Activated CD4-positive, alpha-beta T cell treated with anti-CD3 and anti-CD28 coated beads, Interleukin-2, amount 10 ng/mL, durations not matched to agents 24 days and 14 days (primary cell): ENCODE data around the gene MGMT. TPM values are rescaled to one million over a fixed set of nuclear protein-coding genes. Genes with fewer than 3 reads are reported as not detected.
A peak's percentile ranks its signal among the peaks of the same experiment; 100 is the strongest.

Experiments
- DNase-seq: peaks from one replicate; pipeline ENCODE4 v3.0.0; 2022
- H3K27ac Mint-ChIP-seq: one replicate; pipeline ENCODE4 v1.8.0; 2022; ENCODE audit warnings: mild to moderate bottlenecking, mixed read lengths
- H3K27me3 Mint-ChIP-seq: one replicate; pipeline ENCODE4 v1.8.0; 2022; ENCODE audit warnings: mixed read lengths
- H3K36me3 Mint-ChIP-seq: one replicate; pipeline ENCODE4 v1.8.0; 2022; ENCODE audit warnings: low read depth, mild to moderate bottlenecking, mixed read lengths
- H3K4me1 Mint-ChIP-seq: one replicate; pipeline ENCODE4 v1.8.0; 2021; ENCODE audit warnings: mixed read lengths
- H3K4me3 Mint-ChIP-seq: one replicate; pipeline ENCODE4 v1.8.0; 2022; ENCODE audit warnings: mild to moderate bottlenecking, moderate library complexity, mixed read lengths
- H3K9me3 Mint-ChIP-seq: one replicate; pipeline ENCODE4 v1.8.0; 2021; ENCODE audit warnings: mixed read lengths
- intact Hi-C: fragments of 100-400 bp; cut with micrococcal nuclease; formaldehyde crosslinking; loops from one replicate; pipeline ENCODE4 v1.15.1; 2023
- total RNA-seq: library from RNA; stranded (reverse); gene quantifications from 2 replicates; pipeline ENCODE4 v1.2.3, GENCODE V29; 2022

MGMT gene
- total RNA-seq, 1 donor from 2014 or later: 19.5 TPM

- no peak overlapping the region for H3K4me3 Mint-ChIP-seq
- H3K36me3 Mint-ChIP-seq: no peaks in the 10 kb centered on the region
- intact Hi-C loops: no loop called here
- no peak for DNase-seq
- no peak overlapping the region for H3K27ac Mint-ChIP-seq
- peaks cover 1% of the 10 kb centered on the region for H3K27me3 Mint-ChIP-seq
- H3K4me1 Mint-ChIP-seq: no peaks in the 10 kb centered on the region
- H3K9me3 Mint-ChIP-seq: no peaks in the 10 kb centered on the region
Observed at GRCh38 chr10:129444359-129444758, 22.7 kb upstream of the MGMT start.

- H3K27me3 Mint-ChIP-seq: peaks cover 1% of the 10 kb centered on the region
- no peak overlapping the region for H3K4me3 Mint-ChIP-seq
- DNase-seq: no peak
- H3K4me1 Mint-ChIP-seq: no peaks in the 10 kb centered on the region
- no peaks in the 10 kb centered on the region for H3K9me3 Mint-ChIP-seq
- intact Hi-C loops: no loop called here
- H3K36me3 Mint-ChIP-seq: no peaks in the 10 kb centered on the region
- H3K27ac Mint-ChIP-seq: no peak overlapping the region
Observed at GRCh38 chr10:129445436-129446182, 21.4 kb upstream of the MGMT start.

GRCh38 chr10:129446183-129446581 lies 20.9 kb upstream of the MGMT start:
- Mint-ChIP-seq H3K36me3 (no peaks in the 10 kb centered on the region), H3K27me3 (peaks cover 1% of the 10 kb centered on the region), H3K9me3 (no peaks in the 10 kb centered on the region), H3K4me1 (no peaks in the 10 kb centered on the region), H3K4me3 (no peak overlapping the region), H3K27ac (no peak overlapping the region)
- intact Hi-C loops: no loop called here
- no peak for DNase-seq

GRCh38 chr10:129447486-129447885 lies 19.6 kb upstream of the MGMT start:
- Mint-ChIP-seq H3K4me3 (no peak overlapping the region), H3K4me1 (no peaks in the 10 kb centered on the region), H3K9me3 (no peaks in the 10 kb centered on the region), H3K27me3 (peaks cover 1% of the 10 kb centered on the region), H3K36me3 (no peaks in the 10 kb centered on the region), H3K27ac (no peak overlapping the region)
- no peak for DNase-seq
- intact Hi-C loops: no loop called here

- Mint-ChIP-seq H3K27ac (no peak overlapping the region), H3K4me1 (no peaks in the 10 kb centered on the region), H3K27me3 (peaks cover under 1% of the 10 kb centered on the region), H3K9me3 (no peaks in the 10 kb centered on the region), H3K36me3 (no peaks in the 10 kb centered on the region), H3K4me3 (no peak overlapping the region)
- DNase-seq: no peak
- intact Hi-C loops: no loop called here
Observed at GRCh38 chr10:129448086-129448485, 19.0 kb upstream of the MGMT start.

GRCh38 chr10:129448539-129448938 lies 18.5 kb upstream of the MGMT start:
- no peak overlapping the region for H3K4me3 Mint-ChIP-seq
- H3K4me1 Mint-ChIP-seq: no peaks in the 10 kb centered on the region
- no peak for DNase-seq
- H3K36me3 Mint-ChIP-seq: no peaks in the 10 kb centered on the region
- intact Hi-C loops: no loop called here
- no peaks in the 10 kb centered on the region for H3K27me3 Mint-ChIP-seq
- no peak overlapping the region for H3K27ac Mint-ChIP-seq
- H3K9me3 Mint-ChIP-seq: no peaks in the 10 kb centered on the region

- no peak overlapping the region for H3K4me3 Mint-ChIP-seq
- peaks cover 2% of the 10 kb centered on the region for H3K27me3 Mint-ChIP-seq
- no peaks in the 10 kb centered on the region for H3K36me3 Mint-ChIP-seq
- intact Hi-C loops: no loop called here
- no peaks in the 10 kb centered on the region for H3K4me1 Mint-ChIP-seq
- H3K27ac Mint-ChIP-seq: no peak overlapping the region
- DNase-seq: no peak
- H3K9me3 Mint-ChIP-seq: no peaks in the 10 kb centered on the region
Observed at GRCh38 chr10:129449893-129450292, 17.1 kb upstream of the MGMT start.

GRCh38 chr10:129450391-129450790 lies 16.6 kb upstream of the MGMT start:
- H3K9me3 Mint-ChIP-seq: no peaks in the 10 kb centered on the region

GRCh38 chr10:129455625-129456024 lies 11.4 kb upstream of the MGMT start:
- Mint-ChIP-seq H3K27ac (no peak overlapping the region), H3K9me3 (no peaks in the 10 kb centered on the region), H3K36me3 (no peaks in the 10 kb centered on the region), H3K4me3 (no peak overlapping the region), H3K4me1 (no peaks in the 10 kb centered on the region), H3K27me3 (peaks cover 17% of the 10 kb centered on the region)
- intact Hi-C loops: no loop called here
- DNase-seq: no peak

More at GRCh38 chr10:129450391-129450790, 16.6 kb upstream of the MGMT start:
- intact Hi-C loops: no loop called here
- no peak for DNase-seq
- H3K27me3 Mint-ChIP-seq: peaks cover 2% of the 10 kb centered on the region
- H3K36me3 Mint-ChIP-seq: no peaks in the 10 kb centered on the region
- no peak overlapping the region for H3K27ac Mint-ChIP-seq
- H3K4me3 Mint-ChIP-seq: no peak overlapping the region
- H3K4me1 Mint-ChIP-seq: no peaks in the 10 kb centered on the region

- Mint-ChIP-seq H3K4me3 (no peak overlapping the region), H3K4me1 (no peaks in the 10 kb centered on the region), H3K36me3 (no peaks in the 10 kb centered on the region), H3K27ac (no peak overlapping the region), H3K9me3 (no peaks in the 10 kb centered on the region), H3K27me3 (peaks cover 18% of the 10 kb centered on the region)
- intact Hi-C loops: no loop called here
- no peak for DNase-seq
Observed at GRCh38 chr10:129459762-129460539, 7.1 kb upstream of the MGMT start.

GRCh38 chr10:129462257-129462795 lies 4.7 kb upstream of the MGMT start:
- H3K4me1 Mint-ChIP-seq: no peaks in the 10 kb centered on the region
- H3K27ac Mint-ChIP-seq: no peak overlapping the region
- intact Hi-C loops: no loop called here
- H3K27me3 Mint-ChIP-seq: peaks cover 10% of the 10 kb centered on the region
- no peak overlapping the region for H3K4me3 Mint-ChIP-seq
- DNase-seq: no peak
- H3K9me3 Mint-ChIP-seq: no peaks in the 10 kb centered on the region
- no peaks in the 10 kb centered on the region for H3K36me3 Mint-ChIP-seq

GRCh38 chr10:129464251-129464650 lies 2.8 kb upstream of the MGMT start:
- intact Hi-C loops: no loop called here
- no peak for DNase-seq
- no peak overlapping the region for H3K27ac Mint-ChIP-seq
- H3K27me3 Mint-ChIP-seq: peaks cover 5% of the 10 kb centered on the region
- peaks cover 2% of the 10 kb centered on the region for H3K4me1 Mint-ChIP-seq
- H3K9me3 Mint-ChIP-seq: no peaks in the 10 kb centered on the region
- H3K4me3 Mint-ChIP-seq: no peak overlapping the region
- no peaks in the 10 kb centered on the region for H3K36me3 Mint-ChIP-seq

GRCh38 chr10:129465796-129466702 lies 992 bp upstream of the MGMT start:
- H3K36me3 Mint-ChIP-seq: peaks cover 1% of the 10 kb centered on the region
- H3K4me1 Mint-ChIP-seq: peaks cover 5% of the 10 kb centered on the region
- intact Hi-C loops: loop anchor here (2.0 to 5.0 kb wide), 3 partner anchors 434 to 671 kb away; partner anchors contain the start of genes C10orf143 and GLRX3
- H3K27me3 Mint-ChIP-seq: peaks cover 3% of the 10 kb centered on the region
- no peaks in the 10 kb centered on the region for H3K9me3 Mint-ChIP-seq
- peak overlapping the region; percentile 75 for H3K4me3 Mint-ChIP-seq
- peak overlapping the region; percentile 79 for H3K27ac Mint-ChIP-seq
- peak; percentile 60 for DNase-seq
